PFSK-1 (cell line): ENCODE results near the gene PATE1.

ENCODE experiments used
- FOXP2 ChIP-seq: optimal IDR thresholded peaks from 2 replicates; pipeline ENCODE3; 2011; ENCODE audit warnings: borderline replicate concordance, control low read depth, inconsistent platforms; ENCODE audit not compliant: insufficient read depth; ENCODE audit errors: extremely low read length, extremely low read depth
- POLR2AphosphoS5 ChIP-seq: IDR thresholded peaks from 2 replicates; pipeline ENCODE4 v1.6.1; 2012; ENCODE audit warnings: low read depth, mild to moderate bottlenecking, control low read depth, low read length, moderate library complexity
- REST ChIP-seq, 2 experiments: IDR thresholded peaks; 2 replicates each; pipeline versions ENCODE4 v1.6.1 to v1.8.0; 2011 to 2012; ENCODE audit warnings: low read depth in 2 of 2, low read length in 2 of 2, control low read depth in 1 of 2, inconsistent platforms in 1 of 2, mild to moderate bottlenecking in 1 of 2, moderate library complexity in 1 of 2; ENCODE audit not compliant: insufficient read depth in 1 of 2
- SIN3A ChIP-seq: IDR thresholded peaks from 2 replicates; pipeline ENCODE4 v1.6.1; 2012; ENCODE audit warnings: mild to moderate bottlenecking, low read length, moderate library complexity, borderline replicate concordance; ENCODE audit not compliant: insufficient read depth
- TAF1 ChIP-seq: IDR thresholded peaks from 2 replicates; pipeline ENCODE4 v1.6.1; 2012; ENCODE audit warnings: low read length, control low read depth, borderline replicate concordance; ENCODE audit not compliant: insufficient read depth

GRCh38 chr11:125720781-125721180 lies 25.3 kb upstream of the PATE1 start:
- no peak for TF ChIP-seq POLR2AphosphoS5
- TF ChIP-seq REST (IDR thresholded peaks at IDR 0.05; ENCODE audit: insufficient read depth in 1 of 2, low read depth in 2 of 2, low read length in 2 of 2): no peak
- TF ChIP-seq SIN3A: no peak
- TF ChIP-seq TAF1: no peak
- no peak for TF ChIP-seq FOXP2
